Keratinocyte (primary cell): ENCODE measurements around the gene CES2.

Source experiments
- CTCF ChIP-seq, 3 experiments: IDR thresholded peaks in 1 of 3; conservative IDR thresholded peaks in 1 of 3; optimal IDR thresholded peaks in 1 of 3; 2 replicates in 2 of 3; 3 replicates in 1 of 3; pipeline versions ENCODE3 to v1.5.1; 2011; ENCODE audit warnings: low read length in 3 of 3, mild to moderate bottlenecking in 3 of 3, moderate library complexity in 2 of 3, control low read depth in 1 of 3, inconsistent platforms in 1 of 3; ENCODE audit not compliant: insufficient read depth in 2 of 3; ENCODE audit errors: extremely low read depth in 1 of 3
- EZH2 ChIP-seq: IDR thresholded peaks from one replicate; pipeline ENCODE4 v1.6.1; 2012; ENCODE audit warnings: inconsistent platforms, mild to moderate bottlenecking, low read length, moderate library complexity

- no peak for TF ChIP-seq CTCF (optimal IDR thresholded peaks at IDR 0.05 in 1 of 3, IDR thresholded peaks at IDR 0.05 in 1 of 3, conservative IDR thresholded peaks at IDR 0.05 in 1 of 3; ENCODE audit: extremely low read depth in 1 of 3, insufficient read depth in 2 of 3, low read length in 3 of 3)
- TF ChIP-seq EZH2, result peak; percentile 57
Measured at GRCh38 chr16:66923866-66924265, 11.4 kb upstream of the CES2 start.
